GM21737 (cell line): Measurements from ENCODE around the gene RLN2.
A peak's percentile ranks its signal among the peaks of the same experiment; 100 is the strongest.
"Not testable (repeated sequence)": the region's sequence is repeated elsewhere in the genome, so short reads cannot be mapped to it uniquely, and the experiment has no call there.

Experiments
- ATAC-seq: cut with Tn5 transposase; IDR thresholded peaks from one replicate; pipeline ENCODE4 v1.9.1; 2021; ENCODE audit warnings: mild to moderate bottlenecking, moderate library complexity; ENCODE audit not compliant: unreplicated experiment

The RLN2 gene

GRCh38 chr9:5303840-5304795, at the start of gene RLN2:
Gene RLN2 (minus strand): TSS chr9:5304716. CDS start chr9:5304580, 136 bp downstream.
- ATAC-seq = peak; percentile 99

- no peak for ATAC-seq
Observed at GRCh38 chr9:5354184-5354583, 49.7 kb upstream of the RLN2 start.

- no peak for ATAC-seq
Observed at GRCh38 chr9:5352637-5353248, 48.2 kb upstream of the RLN2 start.

- peak; percentile 99 for ATAC-seq
Observed at GRCh38 chr9:5338992-5339981, 34.8 kb upstream of the RLN2 start, which contains the start of gene RLN1. Gene RLN1 (minus strand): TSS chr9:5339876. CDS start chr9:5339746, 130 bp downstream.

GRCh38 chr9:5336688-5337087, 32.2 kb upstream of the RLN2 start:
- ATAC-seq = no peak

- not testable (repeated sequence) for ATAC-seq
Observed at GRCh38 chr9:5331276-5331675, 26.8 kb upstream of the RLN2 start.

GRCh38 chr9:5326893-5327548, 22.5 kb upstream of the RLN2 start:
- no peak for ATAC-seq

GRCh38 chr9:5326187-5326586, 21.7 kb upstream of the RLN2 start:
- no peak for ATAC-seq

GRCh38 chr9:5321601-5322000, 17.1 kb upstream of the RLN2 start:
- not testable (repeated sequence) for ATAC-seq

GRCh38 chr9:5321058-5321457, 16.5 kb upstream of the RLN2 start:
- ATAC-seq = no peak

- ATAC-seq = not testable (repeated sequence)
Observed at GRCh38 chr9:5316406-5316805, 11.9 kb upstream of the RLN2 start.

GRCh38 chr9:5315187-5315923, 10.8 kb upstream of the RLN2 start:
- no peak for ATAC-seq

GRCh38 chr9:5310851-5311250, 6.3 kb upstream of the RLN2 start:
- no peak for ATAC-seq

- no peak for ATAC-seq
Observed at GRCh38 chr9:5305741-5306140, 1.2 kb upstream of the RLN2 start.

GRCh38 chr9:5301544-5301943, 3.0 kb downstream of the RLN2 start:
- ATAC-seq = no peak

- no peak for ATAC-seq
Observed at GRCh38 chr9:5292141-5292540, 12.4 kb downstream of the RLN2 start.

GRCh38 chr9:5288591-5288990, 15.9 kb downstream of the RLN2 start:
- no peak for ATAC-seq

- ATAC-seq = no peak
Observed at GRCh38 chr9:5286262-5286661, 18.3 kb downstream of the RLN2 start.

GRCh38 chr9:5278486-5278885, 26.0 kb downstream of the RLN2 start:
- no peak for ATAC-seq

- no peak for ATAC-seq
Observed at GRCh38 chr9:5274770-5275169, 29.7 kb downstream of the RLN2 start.
